ENCODE measurements around the gene NPHP4.

DNA sequence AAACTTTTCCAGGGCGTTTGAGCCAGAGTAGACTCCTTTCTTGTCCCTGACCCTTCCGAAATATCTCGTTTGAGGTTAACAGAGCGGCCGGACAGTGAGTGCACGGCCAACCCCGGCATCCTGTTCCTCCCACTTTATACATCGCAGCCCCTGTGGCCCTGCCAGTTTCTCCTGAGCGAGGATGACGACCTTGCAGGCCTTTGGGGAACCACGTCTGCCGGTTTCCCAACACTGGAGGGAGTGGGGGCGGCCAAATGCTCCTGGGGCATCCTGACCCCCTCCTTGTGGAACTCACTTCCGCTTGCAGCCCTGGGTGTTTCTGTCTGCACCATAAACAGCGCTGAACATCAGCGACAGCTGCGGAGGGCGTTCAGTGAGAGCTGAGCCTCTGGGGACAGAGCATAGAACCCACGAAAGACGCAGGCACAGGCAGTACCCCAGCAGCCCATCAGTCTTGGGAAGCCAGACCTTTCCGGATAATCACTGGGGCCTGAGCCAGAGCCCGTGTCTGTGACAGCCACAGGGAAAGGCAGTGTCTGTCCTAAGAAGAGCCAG lies 48.7 kb upstream of the NPHP4 start:
- TF ChIP-seq, protein P1, sequence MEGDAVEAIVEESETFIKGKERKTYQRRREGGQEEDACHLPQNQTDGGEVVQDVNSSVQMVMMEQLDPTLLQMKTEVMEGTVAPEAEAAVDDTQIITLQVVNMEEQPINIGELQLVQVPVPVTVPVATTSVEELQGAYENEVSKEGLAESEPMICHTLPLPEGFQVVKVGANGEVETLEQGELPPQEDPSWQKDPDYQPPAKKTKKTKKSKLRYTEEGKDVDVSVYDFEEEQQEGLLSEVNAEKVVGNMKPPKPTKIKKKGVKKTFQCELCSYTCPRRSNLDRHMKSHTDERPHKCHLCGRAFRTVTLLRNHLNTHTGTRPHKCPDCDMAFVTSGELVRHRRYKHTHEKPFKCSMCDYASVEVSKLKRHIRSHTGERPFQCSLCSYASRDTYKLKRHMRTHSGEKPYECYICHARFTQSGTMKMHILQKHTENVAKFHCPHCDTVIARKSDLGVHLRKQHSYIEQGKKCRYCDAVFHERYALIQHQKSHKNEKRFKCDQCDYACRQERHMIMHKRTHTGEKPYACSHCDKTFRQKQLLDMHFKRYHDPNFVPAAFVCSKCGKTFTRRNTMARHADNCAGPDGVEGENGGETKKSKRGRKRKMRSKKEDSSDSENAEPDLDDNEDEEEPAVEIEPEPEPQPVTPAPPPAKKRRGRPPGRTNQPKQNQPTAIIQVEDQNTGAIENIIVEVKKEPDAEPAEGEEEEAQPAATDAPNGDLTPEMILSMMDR (IDR thresholded peaks at IDR 0.05; ENCODE audit: low read length) = no peak
- no peak for TF ChIP-seq EZH2 (IDR thresholded peaks at IDR 0.05; ENCODE audit: borderline replicate concordance, low read length)

All from OCI-LY1 (cell line).